ENCODE measurements around the gene REXO5. TPM values are rescaled to one million over a fixed set of nuclear protein-coding genes. Genes with fewer than 3 reads are reported as not detected.
A peak's percentile ranks its signal among the peaks of the same experiment; 100 is the strongest.
"Not testable (repeated sequence)": the region's sequence is repeated elsewhere in the genome, so short reads cannot be mapped to it uniquely, and the experiment has no call there.

The REXO5 gene
- total RNA-seq, 1 experiment from 2014 or later = 10.8 TPM

- in situ Hi-C loops (cut with HindIII; ENCODE audit: low pct_unique_long_range_greater_than_20kb, low sequenced_read_pairs) = no loop called here
- no peak for DNase-seq (ENCODE audit: low read depth)
Measured at GRCh38 chr16:20838240-20838639, 31.9 kb downstream of the REXO5 start.

DNA sequence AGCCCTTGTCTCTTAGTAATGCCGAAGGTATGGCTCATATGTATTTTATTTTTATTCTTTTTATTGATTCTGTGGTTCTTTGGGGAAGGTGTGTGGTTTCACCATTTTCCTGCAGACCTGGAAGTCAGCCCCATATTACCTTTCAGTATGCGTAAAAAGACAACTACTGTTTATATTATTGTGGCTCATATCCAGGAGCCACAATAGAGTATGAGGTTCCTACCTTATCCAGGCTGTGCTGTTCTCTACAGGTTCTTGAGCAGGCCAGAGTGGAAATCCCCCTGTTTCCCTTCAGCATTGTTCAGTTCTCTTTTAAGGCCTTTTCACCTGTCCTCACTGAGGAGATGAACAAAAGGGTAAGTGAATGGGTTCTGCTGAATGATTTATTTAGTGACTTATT, 33.2 kb downstream of the REXO5 start:
- in situ Hi-C loops (cut with HindIII; ENCODE audit: low pct_unique_long_range_greater_than_20kb, low sequenced_read_pairs) = no loop called here
- no peak for DNase-seq (ENCODE audit: low read depth)

DNA sequence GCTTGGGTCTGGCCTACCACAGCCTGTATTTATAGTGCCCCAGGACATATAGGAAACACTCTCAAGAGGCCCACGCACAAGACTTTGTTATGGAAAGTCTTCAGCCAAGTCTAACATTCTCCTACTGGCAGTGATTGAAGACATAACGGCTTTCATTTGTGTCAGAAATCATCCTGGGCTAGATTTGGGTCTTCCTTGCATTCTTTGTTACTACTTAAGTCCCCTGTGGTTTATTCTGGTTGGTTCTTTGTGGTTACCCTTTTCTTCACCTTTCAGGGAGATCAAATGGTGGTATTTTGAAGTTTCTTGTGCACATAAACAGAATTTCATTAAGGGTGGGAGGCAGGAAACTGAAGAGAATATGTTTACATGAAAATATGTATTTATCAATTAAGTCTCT, 37.7 kb downstream of the REXO5 start:
- in situ Hi-C loops (cut with HindIII; ENCODE audit: low pct_unique_long_range_greater_than_20kb, low sequenced_read_pairs) = no loop called here
- DNase-seq (ENCODE audit: low read depth) = no peak

DNA sequence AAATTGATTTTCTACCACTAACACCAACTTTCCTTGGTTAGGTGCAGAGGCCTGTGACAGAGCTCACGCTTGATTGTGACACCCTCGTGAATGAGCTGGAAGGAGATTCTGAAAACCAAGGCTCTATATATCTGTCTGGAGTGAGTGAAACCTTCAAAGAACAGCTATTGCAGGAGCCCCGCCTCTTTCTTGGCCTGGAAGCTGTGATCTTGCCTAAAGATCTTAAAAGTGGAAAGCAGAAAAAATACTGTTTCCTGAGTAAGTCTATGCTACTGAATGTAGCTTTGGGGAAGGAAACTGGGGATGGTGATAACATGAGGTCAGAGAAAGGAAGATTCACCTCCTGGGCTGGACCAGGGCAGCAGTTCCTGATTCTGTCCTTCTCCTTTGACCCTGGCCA, 38.3 kb downstream of the REXO5 start:
- in situ Hi-C loops (cut with HindIII; ENCODE audit: low pct_unique_long_range_greater_than_20kb, low sequenced_read_pairs) = no loop called here
- DNase-seq (ENCODE audit: low read depth) = no peak

GRCh38 chr16:20846030-20846429, 39.7 kb downstream of the REXO5 start:
- in situ Hi-C loops (cut with HindIII; ENCODE audit: low pct_unique_long_range_greater_than_20kb, low sequenced_read_pairs) = no loop called here

DNA sequence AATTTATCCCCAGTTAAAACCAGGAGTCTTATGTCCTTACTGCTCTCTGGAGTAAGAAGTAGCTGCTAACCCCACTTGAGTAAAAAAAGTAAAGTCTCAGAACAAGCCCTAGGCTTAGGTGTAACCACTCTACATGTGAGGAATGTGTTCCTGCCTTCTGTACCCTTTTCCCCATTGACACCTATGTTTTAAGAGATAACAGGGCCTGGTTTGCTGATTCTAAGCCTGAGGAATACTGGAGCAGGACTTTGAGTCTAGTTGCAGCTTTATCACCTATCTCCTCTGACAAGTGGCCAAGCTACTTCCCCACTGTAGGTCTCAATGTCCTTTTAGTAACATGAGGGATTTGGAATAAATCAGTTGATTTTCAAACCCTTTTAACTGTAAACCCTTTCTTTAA, 40.2 kb downstream of the REXO5 start:
- in situ Hi-C loops (cut with HindIII; ENCODE audit: low pct_unique_long_range_greater_than_20kb, low sequenced_read_pairs) = no loop called here
- DNase-seq (ENCODE audit: low read depth) = no peak

More at GRCh38 chr16:20846030-20846429, 39.7 kb downstream of the REXO5 start:
- no peak for DNase-seq (ENCODE audit: low read depth)

DNA sequence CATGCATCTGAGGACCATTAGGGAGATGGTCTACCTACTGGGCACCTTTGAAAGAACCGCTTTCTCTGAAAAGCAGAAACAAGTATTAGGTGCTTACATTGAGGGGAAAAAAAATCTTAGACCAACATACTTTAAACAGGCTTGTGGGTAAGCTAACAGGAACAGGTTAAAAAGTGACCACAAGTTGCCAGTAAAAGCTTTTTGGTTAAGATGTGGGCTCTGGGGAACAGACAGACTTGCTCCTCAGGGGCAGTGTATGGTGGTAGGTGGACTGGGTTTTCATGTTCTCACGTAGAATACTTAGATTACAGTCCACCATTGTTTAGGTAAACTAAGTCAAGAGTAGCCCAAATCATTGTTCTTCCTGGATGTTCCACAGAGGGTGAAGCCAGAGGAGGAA, 41.2 kb downstream of the REXO5 start:
- in situ Hi-C loops (cut with HindIII; ENCODE audit: low pct_unique_long_range_greater_than_20kb, low sequenced_read_pairs) = no loop called here
- DNase-seq (ENCODE audit: low read depth) = no peak

DNA sequence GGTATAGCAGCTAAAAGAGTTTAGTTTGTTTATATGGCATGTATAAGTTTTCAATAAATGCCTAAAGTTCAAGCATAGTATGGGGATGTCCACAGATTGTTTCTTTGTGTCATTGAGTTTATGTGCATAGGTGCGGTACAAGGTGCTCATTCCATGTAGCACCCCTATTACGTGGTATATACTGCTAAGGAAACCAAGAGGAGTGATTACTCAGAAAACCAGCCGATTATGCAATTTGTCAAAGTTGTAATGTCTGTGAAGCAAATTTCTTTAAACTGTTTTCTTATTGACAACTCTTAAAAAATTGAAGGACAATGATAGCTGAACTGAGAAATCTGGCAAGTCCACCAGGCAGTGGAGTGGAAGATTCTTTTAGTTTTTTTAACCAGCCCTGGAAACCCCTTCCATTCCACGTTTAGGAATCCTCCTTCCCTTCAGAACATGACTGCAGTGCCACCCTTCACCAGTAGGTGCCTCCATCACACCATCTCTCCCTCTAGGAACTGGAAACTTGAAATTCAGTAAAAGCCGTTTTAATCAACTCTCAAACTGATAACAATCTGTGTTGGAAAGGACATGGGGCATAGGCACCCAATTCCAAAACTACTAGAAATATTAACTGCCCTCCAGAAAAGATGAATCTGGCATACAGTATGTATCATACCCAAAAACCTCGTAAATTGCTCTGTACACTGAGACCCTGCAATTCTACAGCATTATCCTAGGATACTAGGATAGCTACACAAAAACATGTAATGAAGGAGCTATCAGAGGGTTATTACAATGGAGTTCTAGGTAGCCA, 43.5 kb downstream of the REXO5 start:
- in situ Hi-C loops (cut with HindIII; ENCODE audit: low pct_unique_long_range_greater_than_20kb, low sequenced_read_pairs) = no loop called here
- peak; percentile 59 for DNase-seq (ENCODE audit: low read depth)

GRCh38 chr16:20850981-20851380, 44.7 kb downstream of the REXO5 start:
- in situ Hi-C loops (cut with HindIII; ENCODE audit: low pct_unique_long_range_greater_than_20kb, low sequenced_read_pairs) = no loop called here
- DNase-seq (ENCODE audit: low read depth) = no peak

GRCh38 chr16:20851601-20852000, 45.3 kb downstream of the REXO5 start:
- in situ Hi-C loops (cut with HindIII; ENCODE audit: low pct_unique_long_range_greater_than_20kb, low sequenced_read_pairs) = no loop called here
- DNase-seq (ENCODE audit: low read depth) = peak; percentile 19

GRCh38 chr16:20853143-20853542, 46.8 kb downstream of the REXO5 start:
- no peak for DNase-seq (ENCODE audit: low read depth)
- in situ Hi-C loops (cut with HindIII; ENCODE audit: low pct_unique_long_range_greater_than_20kb, low sequenced_read_pairs) = no loop called here

DNA sequence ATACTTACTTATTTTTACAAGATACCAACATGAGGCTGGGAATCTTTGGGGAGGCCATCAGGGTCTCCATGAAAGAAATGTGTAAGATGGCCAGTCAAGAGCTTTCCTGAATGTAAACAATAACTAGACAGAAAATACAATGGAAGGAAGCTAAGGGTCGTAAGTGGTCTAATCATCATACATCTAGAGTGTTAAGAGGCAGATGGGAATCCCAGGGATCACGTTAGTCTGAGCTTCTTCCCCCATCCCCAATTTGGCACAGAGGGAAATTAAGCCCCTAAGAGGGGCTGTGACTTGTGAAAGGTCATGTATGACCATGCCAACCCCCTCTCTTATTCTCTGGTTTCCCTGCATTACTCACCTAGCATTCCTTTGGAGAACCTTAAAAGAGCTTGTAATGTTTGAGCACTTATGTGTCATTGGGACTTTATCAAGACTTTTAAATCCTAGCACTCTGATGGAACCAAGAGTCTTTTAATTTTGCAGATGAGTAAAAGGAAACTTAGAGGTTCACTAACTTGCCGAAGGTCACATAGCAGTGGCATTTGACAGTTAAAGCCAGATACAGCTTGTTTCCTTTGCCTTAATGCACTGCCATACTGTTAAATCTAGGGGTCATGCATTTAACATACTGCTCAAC, 47.8 kb downstream of the REXO5 start:
- in situ Hi-C loops (cut with HindIII; ENCODE audit: low pct_unique_long_range_greater_than_20kb, low sequenced_read_pairs) = no loop called here

GRCh38 chr16:20854963-20855362, 48.6 kb downstream of the REXO5 start:
- in situ Hi-C loops (cut with HindIII; ENCODE audit: low pct_unique_long_range_greater_than_20kb, low sequenced_read_pairs) = no loop called here
- no peak for DNase-seq (ENCODE audit: low read depth)

More for the DNA sequence above, 47.8 kb downstream of the REXO5 start:
- DNase-seq (ENCODE audit: low read depth) = no peak

- no peak for DNase-seq (ENCODE audit: low read depth)
Measured at GRCh38 chr16:20857281-20857680, 51.0 kb downstream of the REXO5 start.

DNA sequence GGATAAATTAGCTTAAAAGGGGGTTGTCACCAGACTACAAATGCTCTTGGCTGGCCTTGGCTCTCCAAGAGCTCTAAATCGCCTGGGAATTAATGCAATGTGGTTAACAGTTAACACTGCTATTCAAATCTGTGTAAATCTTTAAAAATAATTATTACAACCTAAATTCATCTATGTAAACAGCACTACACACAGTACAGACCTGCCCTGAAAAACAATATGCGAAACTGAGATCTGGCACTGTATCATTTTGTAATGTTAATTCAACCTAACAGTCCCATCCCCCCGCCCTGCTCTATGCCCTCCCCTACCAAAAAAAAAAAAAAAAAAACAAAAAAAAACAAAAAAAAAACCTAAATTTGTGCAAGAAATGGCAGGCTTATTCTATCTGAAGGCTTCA, 52.9 kb downstream of the REXO5 start:
- DNase-seq (ENCODE audit: low read depth) = no peak
- in situ Hi-C loops (cut with HindIII; ENCODE audit: low pct_unique_long_range_greater_than_20kb, low sequenced_read_pairs) = no loop called here

More at GRCh38 chr16:20857281-20857680, 51.0 kb downstream of the REXO5 start:
- in situ Hi-C loops (cut with HindIII; ENCODE audit: low pct_unique_long_range_greater_than_20kb, low sequenced_read_pairs) = no loop called here

- in situ Hi-C loops (cut with HindIII; ENCODE audit: low pct_unique_long_range_greater_than_20kb, low sequenced_read_pairs) = no loop called here
- DNase-seq (ENCODE audit: low read depth) = no peak
Measured at GRCh38 chr16:20859699-20860098, 53.4 kb downstream of the REXO5 start.

- no peak for DNase-seq (ENCODE audit: low read depth)
- in situ Hi-C loops (cut with HindIII; ENCODE audit: low pct_unique_long_range_greater_than_20kb, low sequenced_read_pairs) = no loop called here
Measured at GRCh38 chr16:20860361-20860760, 54.0 kb downstream of the REXO5 start.

DNA sequence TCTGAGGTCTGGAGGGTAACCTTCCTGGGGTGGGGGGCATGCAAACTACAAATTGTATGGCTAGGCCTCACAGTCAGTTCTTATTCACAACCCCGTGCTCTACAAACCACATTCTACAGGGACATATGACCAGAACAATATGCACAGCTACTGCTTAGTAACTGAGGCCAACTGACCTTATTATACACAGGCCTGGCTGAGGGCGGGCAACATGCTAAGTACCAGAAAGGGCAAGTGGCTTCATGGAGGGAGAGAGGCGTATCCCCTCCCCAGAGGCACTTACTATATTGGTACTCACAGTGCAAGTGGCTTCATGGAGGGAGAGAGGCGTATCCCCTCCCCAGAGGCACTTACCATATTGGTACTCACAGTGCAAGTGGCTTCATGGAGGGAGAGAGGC, 54.7 kb downstream of the REXO5 start:
- DNase-seq (ENCODE audit: low read depth); in situ Hi-C loops (cut with HindIII; ENCODE audit: low pct_unique_long_range_greater_than_20kb, low sequenced_read_pairs): not testable (repeated sequence)

DNA sequence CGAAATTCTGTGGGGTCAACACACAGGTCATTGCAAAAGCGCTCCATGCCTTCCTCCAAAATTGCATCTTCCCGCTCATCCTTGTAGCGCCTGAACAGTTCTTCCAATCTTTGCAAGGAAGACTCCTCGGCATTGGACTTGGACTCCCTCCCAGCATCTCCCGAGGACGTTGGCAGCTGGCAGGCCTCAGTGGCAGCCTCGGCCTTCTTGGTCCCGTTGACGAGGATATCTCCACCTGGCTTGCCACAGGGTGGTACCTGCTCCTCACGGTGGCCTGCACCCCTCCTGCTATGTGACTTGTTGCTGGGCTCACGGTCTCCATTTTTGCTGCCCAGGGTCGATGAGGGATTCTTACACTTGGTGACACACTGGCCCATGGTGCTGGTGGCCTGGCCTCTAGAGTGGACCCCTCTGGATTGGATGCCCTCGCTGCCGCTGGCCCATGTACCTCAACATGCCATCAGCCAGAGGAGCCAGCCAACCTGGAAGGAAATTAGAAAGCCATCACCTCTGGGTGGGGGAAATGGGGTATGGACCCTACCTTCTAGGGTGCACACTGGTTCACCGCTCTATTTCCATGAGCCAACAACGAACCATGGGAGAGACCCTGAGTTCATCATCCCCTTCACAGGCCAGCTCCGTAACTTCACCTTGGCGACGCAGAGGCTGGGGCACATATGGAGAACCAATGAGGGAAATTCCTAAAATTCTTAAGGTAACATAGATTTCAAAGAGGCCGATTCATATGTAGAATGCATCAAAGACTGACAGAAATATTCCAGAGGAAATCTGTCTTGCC, 56.0 kb downstream of the REXO5 start:
- in situ Hi-C loops (cut with HindIII; ENCODE audit: low pct_unique_long_range_greater_than_20kb, low sequenced_read_pairs) = no loop called here

More for the DNA sequence above, 56.0 kb downstream of the REXO5 start:
- no peak for DNase-seq (ENCODE audit: low read depth)
